Measurements from ENCODE around the gene RASGRP4.
"Not testable (repeated sequence)": the region's sequence is repeated elsewhere in the genome, so short reads cannot be mapped to it uniquely, and the experiment has no call there.

Gene RASGRP4

GRCh38 chr19:38429055-38429810, 3.2 kb upstream of the RASGRP4 start:
- TF ChIP-seq CTCF (IDR thresholded peaks at IDR 0.05; ENCODE audit: insufficient read depth, low read length, poor library complexity, severe bottlenecking) = no peak
- Histone ChIP-seq H3K36me3 (ENCODE audit: control insufficient read depth, insufficient read depth, low read length) (no peaks in the 10 kb centered on the region), H3K27me3 (replicated peaks; ENCODE audit: control insufficient read depth, insufficient read depth, low read length) (peaks cover 1% of the 10 kb centered on the region; the same call in 1 of the 2 replicates), H3K4me3 (replicated peaks; ENCODE audit: low read depth, low read length) (no peak overlapping the region)
- DNase-seq (ENCODE audit: extremely low read depth, insufficient read length) = no peak

- DNase-seq (ENCODE audit: extremely low read depth, insufficient read length) = peak; percentile 57
- H3K4me3 ChIP-seq (replicated peaks; ENCODE audit: low read depth, low read length); H3K36me3 ChIP-seq (ENCODE audit: control insufficient read depth, insufficient read depth, low read length); H3K27me3 ChIP-seq (replicated peaks; ENCODE audit: control insufficient read depth, insufficient read depth, low read length): not testable (repeated sequence)
Observed at GRCh38 chr19:38427035-38427677, 1.1 kb upstream of the RASGRP4 start.

DNA sequence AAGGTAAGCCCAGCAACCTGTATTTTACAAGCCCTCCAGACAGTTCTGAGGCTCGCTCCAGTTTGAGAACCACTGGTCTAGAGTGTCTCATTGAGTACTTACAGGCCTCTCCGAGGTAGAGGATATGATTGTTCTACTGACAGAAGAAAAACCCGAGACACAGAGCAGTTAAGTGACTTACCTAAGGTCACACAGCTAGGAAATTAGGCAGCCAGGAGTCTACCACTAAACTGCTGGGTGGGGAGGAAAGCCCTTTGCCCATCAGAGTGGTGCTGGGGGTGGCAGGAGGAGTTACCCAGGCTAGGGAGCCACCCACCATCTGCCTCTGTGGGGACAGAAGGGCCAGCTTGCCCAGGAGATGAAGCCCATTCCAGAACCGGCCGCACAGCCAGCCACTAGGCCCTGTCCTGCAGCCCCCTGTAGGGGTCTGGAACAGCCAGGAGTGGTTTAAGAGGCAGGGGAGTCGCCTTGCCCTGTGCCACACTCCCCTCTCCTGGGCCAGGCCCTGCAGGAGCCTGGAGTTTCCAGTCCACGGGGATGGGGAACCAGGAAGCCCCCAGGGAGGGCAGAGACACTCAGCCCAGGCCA, 703 bp downstream of the RASGRP4 start:
- TF ChIP-seq CTCF (IDR thresholded peaks at IDR 0.05; ENCODE audit: insufficient read depth, low read length, poor library complexity, severe bottlenecking) = no peak
- no peak overlapping the region for H3K4me3 ChIP-seq (replicated peaks; ENCODE audit: low read depth, low read length)
- DNase-seq (ENCODE audit: extremely low read depth, insufficient read length) = no peak
- no peaks in the 10 kb centered on the region for H3K36me3 ChIP-seq (ENCODE audit: control insufficient read depth, insufficient read depth, low read length)
- H3K27me3 ChIP-seq (replicated peaks; ENCODE audit: control insufficient read depth, insufficient read depth, low read length) = no peaks in the 10 kb centered on the region; the same call in 1 of the 2 replicates

DNA sequence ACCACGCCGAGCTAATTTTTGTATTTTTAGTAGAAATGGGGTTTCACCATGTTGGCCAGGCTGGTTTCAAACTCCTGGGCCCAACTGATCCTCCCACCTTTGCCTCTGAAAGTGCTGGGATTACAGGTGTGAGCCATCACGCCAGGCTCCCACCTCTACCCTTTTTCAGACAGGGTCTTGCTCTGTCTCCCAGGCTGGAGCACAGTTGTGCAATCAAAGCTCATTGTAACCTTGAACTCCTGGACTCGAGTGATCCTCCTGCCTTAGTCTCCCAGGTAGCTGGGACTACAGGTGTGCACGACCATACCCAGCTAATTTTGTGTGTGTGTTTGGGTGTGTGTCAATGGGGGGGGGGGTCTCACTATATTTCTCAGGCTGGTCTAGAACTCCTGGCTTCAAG, 1.7 kb downstream of the RASGRP4 start:
- Histone ChIP-seq H3K36me3 (ENCODE audit: control insufficient read depth, insufficient read depth, low read length) (no peaks in the 10 kb centered on the region), H3K27me3 (replicated peaks; ENCODE audit: control insufficient read depth, insufficient read depth, low read length) (no peaks in the 10 kb centered on the region; the same call in 1 of the 2 replicates), H3K4me3 (replicated peaks; ENCODE audit: low read depth, low read length) (no peak overlapping the region)
- no peak for TF ChIP-seq CTCF (IDR thresholded peaks at IDR 0.05; ENCODE audit: insufficient read depth, low read length, poor library complexity, severe bottlenecking)
- DNase-seq (ENCODE audit: extremely low read depth, insufficient read length) = no peak

DNA sequence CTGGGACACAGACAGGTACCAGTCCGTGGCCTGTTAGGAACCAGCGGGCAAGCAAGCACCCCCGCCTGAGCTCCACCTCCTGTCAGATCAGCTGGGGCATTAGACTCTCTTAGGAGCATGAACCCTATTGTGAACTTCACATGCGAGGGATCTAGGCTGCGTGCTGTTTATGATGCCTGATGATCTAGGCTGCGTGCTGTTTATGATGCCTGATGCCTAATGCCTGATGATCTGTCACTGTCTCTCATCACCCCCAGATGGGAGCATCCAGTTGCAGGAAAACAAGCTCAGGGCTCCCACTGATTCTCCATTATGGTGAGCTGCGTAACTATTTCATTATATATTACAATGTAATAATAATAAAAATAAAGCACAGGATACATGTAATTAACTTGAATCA, 3.6 kb downstream of the RASGRP4 start:
- Histone ChIP-seq H3K27me3 (replicated peaks; ENCODE audit: control insufficient read depth, insufficient read depth, low read length) (no peaks in the 10 kb centered on the region; the same call in 1 of the 2 replicates), H3K36me3 (ENCODE audit: control insufficient read depth, insufficient read depth, low read length) (no peaks in the 10 kb centered on the region), H3K4me3 (replicated peaks; ENCODE audit: low read depth, low read length) (no peak overlapping the region)
- no peak for TF ChIP-seq CTCF (IDR thresholded peaks at IDR 0.05; ENCODE audit: insufficient read depth, low read length, poor library complexity, severe bottlenecking)
- no peak for DNase-seq (ENCODE audit: extremely low read depth, insufficient read length)

DNA sequence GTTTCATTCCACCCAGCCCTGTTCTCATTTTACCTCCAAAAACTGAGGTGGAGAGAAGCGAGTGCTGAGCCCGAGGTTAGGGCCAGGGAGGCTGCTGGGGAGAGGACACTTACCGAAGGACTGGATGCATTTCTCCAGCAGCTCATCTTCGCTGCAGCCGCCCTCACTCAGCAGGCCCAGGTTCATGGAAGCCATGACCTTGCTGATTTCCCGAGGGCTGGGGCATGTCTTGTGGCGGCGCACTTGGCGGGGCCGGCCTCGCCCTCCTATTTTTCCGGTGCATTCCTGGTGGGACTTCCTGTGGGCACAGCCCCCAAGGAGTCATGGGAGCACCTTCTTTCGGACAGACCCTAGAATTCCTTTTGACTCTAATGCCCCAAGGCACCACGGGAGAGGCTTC, 4.2 kb downstream of the RASGRP4 start:
- TF ChIP-seq CTCF (IDR thresholded peaks at IDR 0.05; ENCODE audit: insufficient read depth, low read length, poor library complexity, severe bottlenecking) = no peak
- Histone ChIP-seq H3K4me3 (replicated peaks; ENCODE audit: low read depth, low read length) (no peak overlapping the region), H3K27me3 (replicated peaks; ENCODE audit: control insufficient read depth, insufficient read depth, low read length) (no peaks in the 10 kb centered on the region; the same call in 1 of the 2 replicates), H3K36me3 (ENCODE audit: control insufficient read depth, insufficient read depth, low read length) (no peaks in the 10 kb centered on the region)
- no peak for DNase-seq (ENCODE audit: extremely low read depth, insufficient read length)
